Measurements from ENCODE around the gene UBE2S. TPM values are rescaled to one million over a fixed set of nuclear protein-coding genes. Genes with fewer than 3 reads are reported as not detected.

Gene UBE2S
- total and polyA plus RNA-seq, 2 of the 8 experiments (the other 6 are each of a cell fraction or from before 2014, with no cell fraction given): 398 to 530 TPM

- Histone ChIP-seq H3K56ac (replicated peaks; ENCODE audit: insufficient read length, low read depth, low read length) (no peak overlapping the region), H3K9me3 (ENCODE audit: insufficient read depth in 2 of 2, low read depth in 1 of 2, low read length in 1 of 2) (no peaks in the 10 kb centered on the region), H2AK5ac (ENCODE audit: low read depth, low read length) (no peak overlapping the region), H3K4me3 (ENCODE audit: extremely low read depth in 1 of 4, insufficient read depth in 2 of 4, low read depth in 3 of 4, low read length in 4 of 4) (no peak overlapping the region), H3K79me1 (ENCODE audit: low read depth, low read length) (peaks cover 13% of the 10 kb centered on the region), H2BK120ac (replicated peaks; ENCODE audit: low read depth, low read length) (no peak overlapping the region), H3K27me3 (replicated peaks in 1 of 4; ENCODE audit: control insufficient read depth in 3 of 4, extremely low read depth in 1 of 4, insufficient read depth in 3 of 4, low read length in 3 of 4) (peaks cover 4 to 11% (median 11%) of the 10 kb centered on the region in 4 experiments), H2BK20ac (ENCODE audit: low read length) (no peak overlapping the region), H4K5ac (ENCODE audit: insufficient read length, low read depth, low read length) (no peak overlapping the region), H3K9ac (replicated peaks in 1 of 4; ENCODE audit: extremely low read depth in 1 of 4, low read depth in 3 of 4, low read length in 3 of 4) (no peak overlapping the region), H2BK5ac (ENCODE audit: low read depth, low read length) (no peak overlapping the region), H2BK12ac (ENCODE audit: low read depth, low read length) (no peak overlapping the region), H3K79me2 (ENCODE audit: control insufficient read depth in 1 of 2, insufficient read depth in 2 of 2, low read length in 2 of 2) (peaks cover 0 to 13% of the 10 kb centered on the region in 2 experiments; a peak in 2 of 4 replicates), H3K4me1 (replicated peaks in 1 of 4; ENCODE audit: control insufficient read depth in 3 of 4, insufficient read depth in 4 of 4, low read length in 3 of 4) (peaks cover 0 to 11% (median 4%) of the 10 kb centered on the region in 4 experiments; a peak in 5 of 7 replicates), H4K8ac (ENCODE audit: extremely low read depth, insufficient read depth, low read length) (no peak overlapping the region), H3K4me2 (ENCODE audit: insufficient read depth in 1 of 2, low read depth in 2 of 2, low read length in 2 of 2) (no peak overlapping the region), H2BK15ac (ENCODE audit: low read length) (no peak overlapping the region), H4K91ac (replicated peaks; ENCODE audit: insufficient read length, low read length) (no peak overlapping the region), H3K18ac (ENCODE audit: extremely low read depth, low read length) (no peak overlapping the region), H3K14ac (ENCODE audit: insufficient read length) (no peak overlapping the region), H2AFZ (ENCODE audit: low read length) (no peak overlapping the region), H3K23ac (ENCODE audit: insufficient read length) (no peak overlapping the region), H3K23me2 (ENCODE audit: low read depth, low read length) (peaks cover 6% of the 10 kb centered on the region; the same call in 1 of the 2 replicates), H4K20me1 (replicated peaks in 1 of 2; ENCODE audit: control insufficient read depth in 1 of 2, insufficient read depth in 2 of 2, low read length in 2 of 2) (peaks cover 2 to 8% of the 10 kb centered on the region in 2 experiments), H3K4ac (replicated peaks; ENCODE audit: insufficient read length, low read depth, low read length) (no peak overlapping the region), H3K27ac (ENCODE audit: low read depth, low read length) (no peak overlapping the region), H3K36me3 (ENCODE audit: control insufficient read depth in 2 of 4, insufficient read depth in 4 of 4, low read length in 3 of 4) (peaks cover 0 to 5% (median 0%) of the 10 kb centered on the region in 4 experiments; a peak in 2 of 8 replicates)
- no peak for DNase-seq (ENCODE audit: low read depth in 1 of 2, low spot score in 2 of 2)
- 88% methylated on average over 11 of the region's 14 CpGs; no CpG with 5 or more reads in 1 of the 2 experiments for WGBS, 2 experiments (ENCODE audit: extremely low coverage in 1 of 2, insufficient coverage in 1 of 2, insufficient read length in 1 of 2, insufficient replicate concordance in 2 of 2, low coverage in 1 of 2, low lambda C conversion rate in 2 of 2, missing lambda C conversion rate in 1 of 2)
- FAIRE-seq: no peak
- ChIA-PET POLR2A (ENCODE audit: partially characterized antibody) (interaction anchor here (0.7 kb wide), 1 partner anchor 24 kb away, joined by 3 read pairs; no protein-coding TSS in a partner anchor), CTCF (ENCODE audit: partially characterized antibody) (interaction anchor here (1.5 kb wide), 1 partner anchor 9 kb away, joined by 5 read pairs; no protein-coding TSS in a partner anchor)
- no peak for TF ChIP-seq GABPA (IDR thresholded peaks at IDR 0.05; ENCODE audit: borderline replicate concordance, insufficient read depth, low read length)
- TF ChIP-seq, protein P1, sequence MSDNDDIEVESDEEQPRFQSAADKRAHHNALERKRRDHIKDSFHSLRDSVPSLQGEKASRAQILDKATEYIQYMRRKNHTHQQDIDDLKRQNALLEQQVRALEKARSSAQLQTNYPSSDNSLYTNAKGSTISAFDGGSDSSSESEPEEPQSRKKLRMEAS (IDR thresholded peaks at IDR 0.05): no peak
- no peak for TF ChIP-seq USF2 (IDR thresholded peaks at IDR 0.05; ENCODE audit: low read length)
- no peak for TF ChIP-seq TBP (IDR thresholded peaks at IDR 0.05; ENCODE audit: low read depth, low read length)
- no peak for TF ChIP-seq PHF8 (conservative IDR thresholded peaks at IDR 0.05; ENCODE audit: low read depth, low read length)
- TF ChIP-seq EZH2 (IDR thresholded peaks at IDR 0.05; ENCODE audit: low read depth, low read length, severe bottlenecking): no peak
- no peak for TF ChIP-seq SP1 (IDR thresholded peaks at IDR 0.05; ENCODE audit: low read depth, low read length)
- TF ChIP-seq SIX5 (IDR thresholded peaks at IDR 0.05; ENCODE audit: low read depth, low read length): no peak
- no peak for TF ChIP-seq SP4 (IDR thresholded peaks at IDR 0.05; ENCODE audit: low read length)
- TF ChIP-seq BACH1 (IDR thresholded peaks at IDR 0.05; ENCODE audit: low read length): no peak
- TF ChIP-seq TCF12 (IDR thresholded peaks at IDR 0.05; ENCODE audit: low read depth, low read length): no peak
Measured at GRCh38 chr19:55456347-55456746, 48.8 kb upstream of the UBE2S start.

All from H1 (cell line).